GM19468 (cell line): ENCODE measurements around the gene PACRG.

Source experiments
- ATAC-seq: cut with Tn5 transposase; IDR thresholded peaks from one replicate; pipeline ENCODE4 v1.9.1; 2021; ENCODE audit warnings: mild to moderate bottlenecking, moderate library complexity, moderate number of reproducible peaks; ENCODE audit not compliant: unreplicated experiment; ENCODE audit errors: extremely low read depth

PACRG gene

DNA sequence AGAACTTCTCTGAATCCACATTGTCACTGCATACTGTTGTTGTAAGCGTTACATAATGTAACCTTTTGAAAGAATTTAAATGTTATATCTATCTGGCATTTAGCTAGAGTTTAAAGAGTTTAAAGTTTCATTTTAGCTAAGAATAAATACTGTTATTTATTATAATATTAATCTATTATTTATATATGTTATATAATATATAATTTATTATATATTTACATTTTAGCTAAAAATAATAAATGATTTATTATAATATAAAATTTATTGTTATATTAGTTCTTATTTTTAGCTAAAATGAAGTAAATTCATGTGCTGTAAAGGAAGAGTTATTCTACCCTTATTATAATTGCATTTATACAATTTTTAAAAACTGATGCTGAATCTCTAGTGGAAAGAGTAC lies 431.3 kb downstream of the PACRG start:
- ATAC-seq = no peak

- no peak for ATAC-seq
Measured at GRCh38 chr6:163159689-163160088, 431.9 kb downstream of the PACRG start.

- no peak for ATAC-seq
Measured at GRCh38 chr6:163162007-163162873, 434.5 kb downstream of the PACRG start.

GRCh38 chr6:163162874-163163213 lies 435.1 kb downstream of the PACRG start:
- ATAC-seq = no peak

- no peak for ATAC-seq
Measured at GRCh38 chr6:163164175-163164900, 436.6 kb downstream of the PACRG start.

DNA sequence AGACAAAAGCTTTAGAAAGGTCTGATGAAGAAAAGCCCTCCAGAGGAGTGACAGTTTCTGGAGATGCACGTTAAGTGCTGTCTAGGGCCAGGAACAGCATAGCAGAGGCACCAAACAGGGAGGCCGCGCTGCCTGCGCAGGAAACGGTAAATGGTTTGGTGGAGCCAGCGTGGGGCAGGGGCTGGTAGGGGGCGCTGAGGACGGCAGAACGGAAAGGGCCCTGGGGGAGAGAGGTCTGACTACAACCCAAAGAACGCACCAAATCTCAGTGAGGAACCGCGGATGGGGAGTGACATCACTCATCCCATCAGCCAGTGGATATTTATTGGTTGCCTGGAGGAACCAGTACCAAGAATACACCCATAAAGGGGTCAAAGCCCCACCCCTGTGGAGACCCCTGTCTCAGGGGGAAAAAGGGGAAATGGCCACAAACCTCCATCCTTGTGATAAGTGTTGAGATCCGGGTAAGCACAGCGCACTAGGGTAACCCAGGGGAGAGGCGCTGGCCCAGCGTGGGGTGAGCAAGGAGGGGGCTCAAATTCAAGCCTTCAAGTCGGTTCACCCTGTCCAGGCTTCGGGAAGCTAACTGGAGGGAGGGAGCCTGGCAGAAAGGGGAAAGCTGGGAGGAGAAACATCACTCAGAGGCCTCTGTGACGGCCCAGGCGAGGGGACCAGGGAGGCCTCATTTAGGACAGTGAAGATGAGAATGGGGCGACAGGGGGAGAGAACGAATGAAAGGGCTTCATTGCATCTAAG lies 437.6 kb downstream of the PACRG start:
- no peak for ATAC-seq

- no peak for ATAC-seq
Measured at GRCh38 chr6:163165922-163166321, 438.1 kb downstream of the PACRG start.

DNA sequence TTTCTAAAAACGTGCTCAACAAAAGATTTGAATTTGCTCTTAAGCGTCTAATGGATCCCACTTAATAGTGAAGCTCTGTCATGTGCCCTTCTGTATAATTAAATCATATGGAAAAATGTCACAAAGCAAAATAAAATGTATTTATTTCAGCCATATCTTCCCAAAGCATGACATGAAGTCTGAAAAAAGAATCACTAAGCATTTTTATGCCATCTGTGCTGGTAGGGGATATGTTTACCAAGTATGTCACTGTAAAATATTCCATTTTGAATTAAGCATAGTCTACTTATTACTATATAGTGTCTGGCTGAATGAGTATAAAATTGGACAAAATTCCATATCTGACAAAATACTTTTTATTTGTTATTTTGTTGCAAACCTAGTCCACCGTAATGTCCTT lies 438.7 kb downstream of the PACRG start:
- no peak for ATAC-seq

- no peak for ATAC-seq
Measured at GRCh38 chr6:163169521-163169920, 441.7 kb downstream of the PACRG start.

GRCh38 chr6:163170294-163170883 lies 442.6 kb downstream of the PACRG start:
- ATAC-seq = no peak

DNA sequence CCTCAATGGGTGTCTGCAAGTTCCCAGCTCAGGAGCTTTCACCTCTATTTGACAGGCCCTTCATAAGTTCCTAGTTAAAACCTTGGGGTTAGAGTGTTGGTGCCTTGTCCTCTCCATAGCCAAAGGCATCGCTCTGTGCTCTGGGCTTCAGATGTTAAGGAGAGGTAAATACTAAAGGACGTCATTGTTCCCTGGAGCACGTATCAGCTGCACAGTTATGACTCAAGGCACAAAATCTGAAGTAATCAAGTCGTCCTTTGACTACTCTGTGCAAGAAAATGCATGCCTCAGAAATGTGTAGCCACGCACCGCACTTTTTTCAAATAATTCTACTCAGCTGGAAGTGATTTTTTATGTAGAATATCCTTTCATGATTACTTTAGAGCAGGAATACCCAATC lies 446.0 kb downstream of the PACRG start:
- ATAC-seq = no peak

DNA sequence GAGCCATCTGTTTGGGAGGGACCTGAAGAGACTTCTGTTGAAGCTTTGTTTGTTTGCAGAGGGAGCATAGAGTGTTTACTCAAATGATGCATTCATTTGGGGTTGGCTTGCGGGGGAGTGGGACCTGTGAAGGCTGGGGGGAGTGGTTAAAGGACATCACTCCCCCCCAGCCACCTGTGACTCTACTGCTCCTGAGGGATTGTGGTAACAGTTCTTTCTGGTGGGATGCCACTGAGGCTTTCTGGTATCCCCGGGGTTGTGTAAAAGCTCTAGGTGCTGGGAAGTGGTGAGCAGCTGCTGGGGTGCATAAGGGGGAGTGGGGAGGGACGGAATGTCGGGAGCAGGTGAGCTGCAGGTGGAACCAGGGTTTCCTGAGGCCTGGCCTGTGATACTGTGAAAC lies 447.5 kb downstream of the PACRG start:
- ATAC-seq = no peak

- ATAC-seq = no peak
Measured at GRCh38 chr6:163176097-163176496, 448.3 kb downstream of the PACRG start.

- no peak for ATAC-seq
Measured at GRCh38 chr6:163177007-163177406, 449.2 kb downstream of the PACRG start.

- ATAC-seq = no peak
Measured at GRCh38 chr6:163177892-163178420, 450.2 kb downstream of the PACRG start.

DNA sequence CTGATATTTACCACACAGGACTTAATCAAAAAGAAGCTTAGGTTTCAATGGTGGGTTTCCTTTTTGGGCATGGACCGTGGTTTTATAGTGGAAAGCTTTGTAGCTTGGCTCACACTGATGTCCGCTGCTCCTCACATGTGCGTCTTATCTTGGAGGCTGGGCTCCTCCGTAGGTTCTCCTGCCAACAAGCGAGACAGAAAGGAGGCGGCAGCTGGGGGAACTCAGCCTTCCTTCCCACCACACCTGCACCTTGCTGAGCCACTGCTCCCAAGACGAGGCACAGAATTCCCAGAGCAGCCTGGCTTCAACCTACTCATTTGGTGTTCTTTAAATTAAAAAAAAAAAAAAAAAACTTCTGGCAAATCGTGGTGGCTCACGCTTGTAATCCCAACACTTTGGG lies 451.3 kb downstream of the PACRG start:
- no peak for ATAC-seq

- ATAC-seq = no peak
Measured at GRCh38 chr6:163179721-163180120, 451.9 kb downstream of the PACRG start.

- no peak for ATAC-seq
Measured at GRCh38 chr6:163180874-163181541, 453.2 kb downstream of the PACRG start.

DNA sequence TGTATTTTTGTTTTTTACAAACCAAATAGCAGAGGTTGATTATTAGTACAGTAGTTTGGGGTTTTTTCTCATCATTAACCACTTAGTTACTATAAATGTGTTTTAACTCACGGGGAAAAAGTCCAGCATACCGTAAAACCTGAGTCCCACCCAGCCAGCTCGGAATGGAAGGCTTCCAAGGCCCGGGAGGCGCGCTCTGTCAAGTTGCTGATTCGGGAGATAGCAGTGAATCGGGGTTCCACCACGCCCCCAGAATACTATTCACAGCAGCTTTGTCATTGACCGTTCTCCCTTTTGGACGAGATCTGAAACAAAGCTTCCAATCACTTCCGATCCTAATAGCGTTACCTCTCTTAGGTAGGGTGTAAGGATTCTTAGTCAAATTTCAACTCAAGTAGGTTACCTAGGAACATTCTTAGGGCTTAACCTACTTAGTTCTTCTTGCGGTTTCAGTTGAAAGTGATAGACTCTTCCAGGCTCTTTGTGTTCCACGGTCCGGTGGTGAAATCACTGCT lies 453.9 kb downstream of the PACRG start:
- no peak for ATAC-seq

DNA sequence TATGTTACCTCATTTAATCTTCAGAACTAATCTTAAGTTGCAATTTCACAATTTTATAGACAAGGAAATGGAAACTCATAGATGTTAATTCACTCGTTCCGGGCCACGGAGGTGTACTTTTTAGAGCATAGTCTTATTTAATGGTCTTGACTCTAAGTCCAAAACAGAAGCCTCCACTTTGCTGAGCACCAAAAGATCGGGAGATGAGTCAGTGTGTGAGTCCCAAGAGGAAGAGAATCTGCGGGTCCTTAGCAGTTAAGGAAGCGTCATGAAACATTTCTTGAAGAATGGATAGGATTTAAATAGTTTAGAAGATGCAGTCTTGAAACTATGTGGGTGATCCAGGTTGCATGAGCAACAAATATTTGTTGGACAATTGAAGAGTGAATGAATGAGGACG lies 454.9 kb downstream of the PACRG start:
- ATAC-seq = no peak
